Forelimb muscle (tissue), 1 donor: ENCODE results near the gene ABCD1. TPM values are rescaled to one million over a fixed set of nuclear protein-coding genes. Genes with fewer than 3 reads are reported as not detected.
"Not testable (repeated sequence)": the region's sequence is repeated elsewhere in the genome, so short reads cannot be mapped to it uniquely, and the experiment has no call there.

Experiments
- DNase-seq: peaks from one replicate; pipeline ENCODE4 v3.0.0-alpha.2; 2013; ENCODE audit warnings: low read depth
- polyA plus RNA-seq: library from polyadenylated mRNA; unstranded; fragments of 120-200 nt; gene quantifications from one replicate; pipeline ENCODE4 v1.2.1, GENCODE V29; 2013; ENCODE audit not compliant: insufficient read length

Gene ABCD1
- polyA plus RNA-seq, 1 donor, result 10.3 TPM

- no peak for DNase-seq
These were observed 10.2 kb downstream of the ABCD1 start for GRCh38 chrX:153734871-153735270.

DNA sequence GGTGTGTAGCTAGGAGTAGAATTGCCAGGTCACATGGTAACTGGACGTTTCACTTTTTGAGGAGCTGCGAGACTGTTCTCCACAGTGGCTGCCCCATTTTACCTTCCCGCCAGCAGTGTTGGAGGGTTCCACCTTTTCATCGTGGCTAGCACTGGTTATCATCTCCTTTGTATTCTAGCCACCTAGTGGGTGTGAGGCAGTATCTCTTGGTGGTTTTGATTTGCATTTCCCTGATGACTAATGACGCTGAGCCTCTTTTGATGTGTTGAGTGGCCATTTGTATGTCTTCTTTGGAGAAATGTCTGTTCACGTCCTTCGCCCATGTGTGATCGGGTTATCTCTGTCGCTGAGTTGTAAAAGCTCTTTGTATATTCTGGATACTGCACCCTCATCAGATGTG, 10.6 kb downstream of the ABCD1 start:
- no peak for DNase-seq

GRCh38 chrX:153736071-153736820, 11.6 kb downstream of the ABCD1 start:
- DNase-seq, result no peak

DNA sequence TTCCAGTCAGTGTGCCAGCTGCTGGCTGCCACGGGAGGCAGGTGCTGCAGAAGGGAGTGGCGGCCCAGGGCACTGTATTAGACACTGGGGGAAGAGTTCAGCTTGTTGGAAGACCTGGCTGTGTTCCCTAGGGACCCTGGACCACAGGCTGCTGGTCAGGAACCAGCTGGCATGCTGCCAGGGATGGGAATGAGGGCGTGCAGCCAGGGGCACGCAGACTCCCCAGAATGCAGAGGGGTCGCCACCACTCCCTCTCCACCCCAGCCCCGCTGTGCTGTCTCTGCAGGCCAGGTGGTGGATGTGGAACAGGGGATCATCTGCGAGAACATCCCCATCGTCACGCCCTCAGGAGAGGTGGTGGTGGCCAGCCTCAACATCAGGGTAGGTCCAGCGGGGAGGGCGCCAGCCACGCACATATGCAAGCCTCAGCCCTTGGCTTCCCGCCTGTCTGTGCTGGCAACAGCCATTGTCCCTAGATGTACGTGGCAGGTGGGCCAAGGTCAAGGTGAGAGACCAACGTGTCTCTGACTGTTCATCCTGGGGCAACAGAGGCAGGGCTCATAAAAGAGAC, 12.3 kb downstream of the ABCD1 start:
- no peak for DNase-seq

GRCh38 chrX:153738056-153738605, 13.5 kb downstream of the ABCD1 start:
- DNase-seq, result no peak

GRCh38 chrX:153739754-153740486, 15.3 kb downstream of the ABCD1 start:
- DNase-seq, result no peak

- no peak for DNase-seq
These were observed 16.1 kb downstream of the ABCD1 start for GRCh38 chrX:153740631-153741222.

GRCh38 chrX:153741446-153741845, 16.8 kb downstream of the ABCD1 start:
- DNase-seq, result no peak

GRCh38 chrX:153742111-153742510, 17.5 kb downstream of the ABCD1 start:
- DNase-seq, result not testable (repeated sequence)

GRCh38 chrX:153742796-153743467, 18.3 kb downstream of the ABCD1 start:
- DNase-seq, result not testable (repeated sequence)

- DNase-seq, result not testable (repeated sequence)
These were observed 19.0 kb downstream of the ABCD1 start for GRCh38 chrX:153743468-153744209.

DNA sequence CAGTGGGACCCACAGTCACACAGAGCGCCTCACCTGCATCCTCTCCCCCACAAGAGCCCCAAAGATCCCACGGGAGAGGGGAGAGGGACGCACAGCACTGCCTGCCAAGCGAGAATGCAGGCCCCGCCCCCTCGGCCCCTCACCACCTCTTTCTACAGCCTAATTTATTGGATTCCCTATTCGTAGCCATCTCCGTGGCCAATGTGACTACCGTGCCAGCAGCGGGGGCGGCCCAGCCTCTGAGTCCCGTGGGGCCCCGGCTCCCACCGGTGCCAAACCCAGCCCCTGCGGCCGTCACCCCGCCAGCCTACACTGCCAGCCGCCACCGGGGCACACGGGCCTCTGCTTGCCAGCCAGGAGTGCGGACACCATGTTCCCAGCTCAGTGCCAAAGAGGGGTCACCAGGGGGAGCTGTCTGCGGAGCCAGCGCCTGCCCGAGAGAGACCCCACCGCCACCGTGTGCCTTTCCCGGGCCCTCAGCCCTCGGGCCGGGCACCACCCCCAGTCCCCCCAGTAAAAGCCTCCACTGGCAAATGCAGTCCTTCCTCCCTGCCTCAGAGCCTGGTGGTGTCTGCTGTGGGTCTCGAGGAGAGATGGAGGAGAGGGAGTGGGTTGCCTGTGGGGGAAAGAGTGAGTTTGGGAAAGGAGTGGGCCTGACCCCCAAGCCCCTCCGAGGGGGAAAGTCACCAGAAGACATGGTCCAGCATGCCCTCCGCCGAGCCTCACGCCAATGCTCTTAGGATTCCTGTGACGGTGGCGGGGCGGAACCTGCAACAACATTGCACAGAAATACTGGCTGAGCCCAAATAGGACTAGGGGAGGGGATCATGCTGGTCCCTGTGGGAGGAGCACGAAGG, 19.8 kb downstream of the ABCD1 start:
- DNase-seq, result no peak

DNA sequence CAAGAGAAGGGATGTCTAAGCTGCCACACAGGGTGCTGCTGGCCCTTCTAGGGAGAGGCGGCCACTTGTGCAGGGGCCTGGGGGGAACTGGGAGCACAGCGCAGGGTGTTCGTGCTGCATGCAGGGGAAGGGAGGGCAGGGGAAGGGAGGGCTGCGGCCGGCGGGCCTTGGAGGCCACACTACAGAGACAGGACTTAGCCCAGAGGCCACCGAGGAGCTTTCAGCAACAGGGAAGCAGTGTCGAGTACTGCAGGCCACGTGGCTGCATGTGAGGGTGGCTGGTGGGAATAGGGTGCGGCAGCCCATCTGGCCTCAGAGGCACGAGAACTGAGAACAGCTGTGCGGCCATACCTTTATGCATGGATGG, 20.4 kb downstream of the ABCD1 start:
- not testable (repeated sequence) for DNase-seq

DNA sequence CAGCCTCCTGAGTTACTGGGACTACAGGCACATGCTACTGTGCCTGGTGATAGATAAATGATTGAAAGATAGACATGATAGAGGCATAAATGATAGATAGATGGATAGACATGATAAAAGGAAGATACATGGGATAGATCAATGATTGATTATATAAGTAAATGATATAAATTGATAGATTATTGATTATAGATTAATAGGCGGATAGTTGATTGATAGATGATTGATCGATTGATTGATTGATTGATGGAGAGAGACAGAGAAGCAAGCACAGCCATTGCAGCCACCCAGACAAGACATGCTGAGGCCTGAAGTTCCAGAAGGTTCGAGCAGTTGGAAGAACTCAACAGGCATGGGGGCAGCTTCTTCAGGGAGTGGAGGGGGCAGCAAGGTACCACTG, 21.7 kb downstream of the ABCD1 start:
- no peak for DNase-seq

GRCh38 chrX:153746991-153747390, 22.3 kb downstream of the ABCD1 start:
- not testable (repeated sequence) for DNase-seq

- DNase-seq, result not testable (repeated sequence)
These were observed 24.4 kb downstream of the ABCD1 start for GRCh38 chrX:153749017-153749416.

DNA sequence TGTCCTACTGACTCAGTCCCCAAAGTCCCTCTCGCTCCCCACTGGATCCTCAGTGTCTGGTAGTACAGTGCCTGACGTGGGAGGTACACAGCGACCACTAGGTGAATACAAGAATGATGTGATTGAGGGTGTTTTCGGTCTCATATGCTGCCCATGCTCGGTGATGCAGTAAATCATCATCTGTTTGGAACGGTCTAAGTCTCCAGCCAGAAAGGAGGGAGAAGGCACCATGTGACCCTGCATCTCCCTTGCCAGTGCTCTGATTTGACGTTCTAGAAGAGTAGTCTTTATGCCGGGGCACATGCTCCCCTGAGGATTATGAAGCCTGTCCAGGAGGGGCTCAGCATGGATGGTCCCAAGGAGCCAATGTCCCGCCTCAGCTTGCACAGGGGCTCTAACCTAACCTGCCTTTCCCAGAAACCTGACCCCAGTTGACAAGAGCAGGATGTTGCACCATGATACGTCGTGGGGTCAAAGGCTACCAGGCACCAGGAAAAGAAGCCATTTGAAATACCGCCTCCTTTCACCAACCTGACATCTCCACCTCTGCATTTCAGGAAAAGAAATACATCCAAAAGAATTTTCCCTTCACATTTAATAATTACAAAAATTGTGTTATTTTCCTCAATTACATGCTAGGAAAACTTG, 25.6 kb downstream of the ABCD1 start:
- no peak for DNase-seq

DNA sequence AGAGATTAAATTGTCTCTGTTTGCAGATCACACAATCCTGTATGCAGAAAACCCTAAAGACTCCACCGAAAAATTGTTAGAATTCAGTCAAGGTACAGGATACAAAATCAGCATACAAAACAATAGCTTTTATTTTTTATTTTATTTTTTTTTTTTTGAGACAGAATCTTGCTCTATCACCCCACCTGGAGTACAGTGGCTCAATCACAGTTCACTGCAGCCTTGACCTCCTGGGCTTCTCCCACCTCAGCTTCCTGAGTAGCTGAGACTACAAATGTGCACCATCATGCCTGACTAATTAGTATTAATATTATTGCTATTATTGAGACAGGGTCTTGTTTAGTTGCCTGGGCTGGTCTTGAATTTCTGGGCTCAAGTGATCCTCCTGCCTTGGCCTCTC, 30.5 kb downstream of the ABCD1 start:
- DNase-seq, result no peak

- DNase-seq, result no peak
These were observed 37.2 kb downstream of the ABCD1 start for GRCh38 chrX:153761863-153762262.
